HG02852 (cell line): ENCODE measurements around the gene TMEM201.
"Not testable (repeated sequence)": the region's sequence is repeated elsewhere in the genome, so short reads cannot be mapped to it uniquely, and the experiment has no call there.

Source experiments
- ATAC-seq: cut with Tn5 transposase; IDR thresholded peaks from one replicate; pipeline ENCODE4 v1.9.1; 2021; ENCODE audit warnings: mild to moderate bottlenecking, moderate library complexity; ENCODE audit not compliant: unreplicated experiment

TMEM201 gene, protein sequence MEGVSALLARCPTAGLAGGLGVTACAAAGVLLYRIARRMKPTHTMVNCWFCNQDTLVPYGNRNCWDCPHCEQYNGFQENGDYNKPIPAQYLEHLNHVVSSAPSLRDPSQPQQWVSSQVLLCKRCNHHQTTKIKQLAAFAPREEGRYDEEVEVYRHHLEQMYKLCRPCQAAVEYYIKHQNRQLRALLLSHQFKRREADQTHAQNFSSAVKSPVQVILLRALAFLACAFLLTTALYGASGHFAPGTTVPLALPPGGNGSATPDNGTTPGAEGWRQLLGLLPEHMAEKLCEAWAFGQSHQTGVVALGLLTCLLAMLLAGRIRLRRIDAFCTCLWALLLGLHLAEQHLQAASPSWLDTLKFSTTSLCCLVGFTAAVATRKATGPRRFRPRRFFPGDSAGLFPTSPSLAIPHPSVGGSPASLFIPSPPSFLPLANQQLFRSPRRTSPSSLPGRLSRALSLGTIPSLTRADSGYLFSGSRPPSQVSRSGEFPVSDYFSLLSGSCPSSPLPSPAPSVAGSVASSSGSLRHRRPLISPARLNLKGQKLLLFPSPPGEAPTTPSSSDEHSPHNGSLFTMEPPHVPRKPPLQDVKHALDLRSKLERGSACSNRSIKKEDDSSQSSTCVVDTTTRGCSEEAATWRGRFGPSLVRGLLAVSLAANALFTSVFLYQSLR

DNA sequence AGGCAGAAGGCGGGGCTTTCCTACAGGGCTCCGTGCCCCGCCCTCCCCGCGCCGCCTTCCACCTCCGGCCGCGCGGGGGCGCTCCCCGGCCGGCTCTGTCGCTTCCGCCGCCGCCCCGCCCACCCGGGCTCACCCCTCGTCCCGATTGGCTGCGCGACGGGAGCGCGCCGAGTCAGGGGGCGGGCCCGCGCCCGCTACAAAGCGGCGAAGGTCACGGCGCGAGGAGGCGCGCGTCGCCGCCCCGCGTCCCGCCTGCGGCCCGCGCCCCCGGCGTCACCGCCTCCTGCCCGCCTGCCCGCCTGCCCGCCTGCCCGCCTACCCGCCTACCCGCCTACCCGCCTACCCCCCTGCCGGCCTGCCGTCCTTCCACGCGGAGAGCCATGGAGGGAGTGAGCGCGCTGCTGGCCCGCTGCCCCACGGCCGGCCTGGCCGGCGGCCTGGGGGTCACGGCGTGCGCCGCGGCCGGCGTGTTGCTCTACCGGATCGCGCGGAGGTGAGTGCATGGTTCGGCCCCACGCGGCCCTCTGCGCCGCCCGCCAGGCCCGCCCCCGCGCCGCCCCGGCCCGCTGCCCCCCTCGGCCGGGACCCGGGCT lies at the start of gene TMEM201:
TMEM201 (plus strand) TSS at position 361 of the 593 bp plus-strand sequence; CDS start at position 381, 20 bp downstream.
- ATAC-seq: peak; percentile 65

DNA sequence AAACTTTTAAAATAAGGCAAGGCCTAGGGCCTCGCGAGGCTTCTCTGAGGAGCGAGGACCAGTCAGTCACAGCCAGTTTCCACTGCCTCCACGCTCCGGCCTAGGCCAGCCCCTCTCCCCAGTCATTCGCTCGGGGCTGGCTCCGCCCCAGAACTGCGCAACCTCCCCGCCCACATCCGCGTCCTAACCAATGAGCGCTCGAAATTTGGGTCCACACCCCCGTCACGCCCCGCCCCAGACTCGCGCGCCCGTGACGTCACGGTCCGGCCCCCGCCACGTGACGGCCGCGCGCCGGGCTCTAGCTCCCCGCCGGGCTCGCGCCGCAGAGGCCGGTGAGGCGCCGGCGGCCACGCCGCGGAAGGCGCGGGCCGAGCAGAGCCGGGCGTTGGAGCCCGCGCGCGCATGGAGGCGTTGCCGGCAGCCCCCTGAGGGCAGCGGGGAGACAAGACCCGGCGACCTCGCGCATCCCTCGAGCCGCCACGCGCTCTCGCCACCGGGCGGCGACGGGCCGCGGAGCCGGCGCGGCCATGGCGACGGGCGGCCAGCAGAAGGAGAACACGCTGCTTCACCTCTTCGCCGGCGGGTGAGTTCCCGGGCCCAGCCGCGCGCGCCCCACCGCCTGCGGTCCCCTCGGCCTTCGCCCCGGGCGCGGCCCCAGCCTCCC lies 49.4 kb upstream of the TMEM201 start, which contains the start of gene SLC25A33:
SLC25A33 (plus strand) TSS at position 301 of the 664 bp plus-strand sequence; CDS start at position 528, 227 bp downstream.
- ATAC-seq: peak; percentile 92

GRCh38 chr1:9539829-9540550 lies 48.7 kb upstream of the TMEM201 start:
- peak; percentile 45 for ATAC-seq

DNA sequence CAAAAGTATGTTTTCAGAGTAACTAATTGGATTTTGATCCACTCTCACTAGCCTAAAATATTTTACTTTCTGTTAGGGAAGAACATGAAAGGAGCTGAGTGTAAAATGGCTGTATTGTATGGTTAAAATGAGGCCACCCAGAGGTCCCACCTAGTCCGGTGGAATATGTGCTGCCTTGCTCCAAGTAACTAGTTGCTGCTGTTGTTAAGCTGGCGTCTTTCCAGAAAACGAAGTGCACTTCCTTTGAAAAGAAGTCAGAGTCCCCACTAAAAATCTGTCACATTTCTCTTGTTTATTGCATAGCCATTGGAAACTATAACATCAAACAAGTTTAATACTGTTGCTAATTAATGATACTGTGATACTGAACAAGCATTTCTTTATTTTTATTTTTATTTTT lies 46.3 kb upstream of the TMEM201 start:
- ATAC-seq: no peak

- ATAC-seq: no peak
Measured at GRCh38 chr1:9544926-9545325, 43.8 kb upstream of the TMEM201 start.

- no peak for ATAC-seq
Measured at GRCh38 chr1:9549955-9550546, 38.7 kb upstream of the TMEM201 start.

GRCh38 chr1:9551984-9552383 lies 36.7 kb upstream of the TMEM201 start:
- ATAC-seq: no peak

- no peak for ATAC-seq
Measured at GRCh38 chr1:9553736-9554144, 35.0 kb upstream of the TMEM201 start.

DNA sequence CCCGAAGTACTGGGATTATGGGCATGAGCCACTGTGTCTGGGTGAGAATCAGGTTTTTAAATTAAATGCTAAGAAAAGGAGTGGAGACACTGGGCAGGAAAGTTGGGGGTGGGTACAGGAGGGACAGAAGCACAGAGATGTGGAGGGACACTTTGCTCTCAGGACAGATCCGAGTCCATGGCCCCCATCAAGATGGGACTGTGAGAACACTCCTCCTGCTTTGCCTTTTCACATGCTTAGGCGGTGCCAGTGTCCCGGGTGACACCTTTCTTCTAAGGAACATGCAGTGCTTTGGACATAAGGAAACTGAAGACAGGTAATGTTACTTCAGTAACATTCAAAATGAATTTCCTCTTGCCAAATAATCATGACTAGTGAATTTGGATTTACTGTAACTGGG lies 32.8 kb upstream of the TMEM201 start:
- no peak for ATAC-seq

DNA sequence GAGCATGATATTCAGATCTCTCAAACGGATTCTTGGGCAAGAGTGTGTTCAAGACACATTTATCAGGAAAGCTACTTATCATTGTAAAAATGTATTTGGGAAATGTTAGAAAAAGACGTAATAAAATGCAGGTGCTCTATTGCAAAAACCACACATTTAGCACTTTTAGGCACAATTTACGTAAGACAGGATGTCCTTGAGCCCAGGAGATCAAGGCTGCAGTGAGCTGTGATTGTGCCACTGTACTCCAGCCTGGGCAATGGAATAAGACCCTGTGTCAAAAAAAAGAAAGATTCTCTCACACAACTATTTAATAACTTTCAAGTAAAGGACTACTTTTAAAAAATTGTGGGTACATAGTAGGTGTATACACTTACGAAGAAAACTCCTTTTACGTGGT lies 31.1 kb upstream of the TMEM201 start:
- ATAC-seq: no peak

GRCh38 chr1:9558271-9558945 lies 30.3 kb upstream of the TMEM201 start:
- ATAC-seq: no peak

DNA sequence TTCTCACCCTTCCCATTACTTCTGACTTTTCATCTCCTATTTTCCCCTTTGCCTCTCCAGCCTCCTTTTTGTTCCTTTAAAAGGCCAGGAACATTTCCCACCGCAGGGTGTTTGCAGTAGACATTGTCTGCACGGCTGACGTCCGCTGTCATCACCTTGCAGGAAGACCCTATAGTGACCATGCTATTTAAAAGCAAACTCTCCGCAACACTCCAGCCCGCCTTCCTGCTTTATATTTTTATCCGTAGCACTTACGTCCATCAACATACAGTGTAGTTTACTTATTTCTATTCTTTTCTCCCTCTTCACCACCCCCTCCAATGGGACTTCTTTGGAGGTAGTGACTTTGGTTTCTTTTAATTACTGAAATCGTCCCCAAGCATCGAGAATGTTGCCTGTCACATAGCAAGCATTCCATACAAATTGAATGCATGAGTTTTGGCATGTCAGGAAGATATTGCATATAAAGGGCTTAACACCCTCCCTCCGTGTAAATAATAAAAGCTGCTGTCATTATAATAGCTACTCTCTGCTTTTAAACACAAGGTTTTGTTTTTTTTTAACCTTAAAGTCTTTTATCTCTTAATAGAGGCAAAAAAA lies 29.7 kb upstream of the TMEM201 start:
- ATAC-seq: no peak

- ATAC-seq: no peak
Measured at GRCh38 chr1:9559673-9560072, 29.0 kb upstream of the TMEM201 start.

GRCh38 chr1:9560090-9560489 lies 28.6 kb upstream of the TMEM201 start:
- not testable (repeated sequence) for ATAC-seq

- no peak for ATAC-seq
Measured at GRCh38 chr1:9561429-9561828, 27.3 kb upstream of the TMEM201 start.

DNA sequence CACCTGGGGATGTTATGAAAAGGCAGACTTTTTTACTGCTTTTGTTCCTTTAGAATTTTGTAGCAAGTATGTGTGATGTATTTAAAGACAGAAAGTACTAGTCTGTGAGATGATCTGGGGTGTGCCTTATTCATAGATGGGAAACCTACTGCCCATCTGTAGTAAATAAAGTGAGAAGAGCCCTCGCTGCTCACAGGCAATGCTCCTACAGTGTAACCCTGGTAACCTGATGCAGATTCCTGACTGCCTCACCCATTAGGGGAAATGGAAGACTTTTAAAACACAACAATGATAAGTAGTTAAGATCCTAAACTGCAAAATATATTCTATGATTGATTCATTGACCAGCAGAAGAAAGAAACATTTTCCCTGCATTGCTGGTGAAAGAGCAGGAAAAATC lies 19.4 kb upstream of the TMEM201 start:
- ATAC-seq: no peak

GRCh38 chr1:9570886-9571529 lies 17.7 kb upstream of the TMEM201 start:
- ATAC-seq: not testable (repeated sequence)

DNA sequence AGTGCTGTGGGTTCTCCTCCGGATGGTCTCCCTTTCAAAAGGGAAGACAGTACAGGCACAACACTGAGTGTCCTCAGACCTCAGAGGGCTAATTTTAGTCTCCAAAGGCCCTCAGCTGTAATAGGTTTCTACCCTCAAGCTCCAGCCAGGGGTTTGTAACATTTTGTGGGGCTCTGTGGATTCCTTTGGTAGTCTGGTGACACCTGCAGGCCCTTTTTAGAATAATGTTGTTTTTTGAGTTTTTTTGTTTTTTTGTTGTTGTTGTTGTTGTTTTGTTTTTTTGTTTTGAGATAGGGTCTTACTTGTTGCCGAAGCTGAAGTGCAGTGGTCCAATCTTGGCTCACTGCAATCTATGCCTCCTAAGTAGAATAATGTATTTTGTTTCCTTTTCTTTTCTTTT lies 15.0 kb upstream of the TMEM201 start:
- no peak for ATAC-seq

- ATAC-seq: no peak
Measured at GRCh38 chr1:9575486-9575885, 13.2 kb upstream of the TMEM201 start.
